ENCODE data around the gene EPHB1. TPM values are rescaled to one million over a fixed set of nuclear protein-coding genes. Genes with fewer than 3 reads are reported as not detected.

Gene EPHB1
- polyA plus RNA-seq, 1 experiment, result 0.11 TPM

GRCh38 chr3:134910026-134910425 is 115.0 kb downstream of the EPHB1 start:
- CTCF ChIA-PET, result no interaction called here
- TF ChIP-seq, protein P1, sequence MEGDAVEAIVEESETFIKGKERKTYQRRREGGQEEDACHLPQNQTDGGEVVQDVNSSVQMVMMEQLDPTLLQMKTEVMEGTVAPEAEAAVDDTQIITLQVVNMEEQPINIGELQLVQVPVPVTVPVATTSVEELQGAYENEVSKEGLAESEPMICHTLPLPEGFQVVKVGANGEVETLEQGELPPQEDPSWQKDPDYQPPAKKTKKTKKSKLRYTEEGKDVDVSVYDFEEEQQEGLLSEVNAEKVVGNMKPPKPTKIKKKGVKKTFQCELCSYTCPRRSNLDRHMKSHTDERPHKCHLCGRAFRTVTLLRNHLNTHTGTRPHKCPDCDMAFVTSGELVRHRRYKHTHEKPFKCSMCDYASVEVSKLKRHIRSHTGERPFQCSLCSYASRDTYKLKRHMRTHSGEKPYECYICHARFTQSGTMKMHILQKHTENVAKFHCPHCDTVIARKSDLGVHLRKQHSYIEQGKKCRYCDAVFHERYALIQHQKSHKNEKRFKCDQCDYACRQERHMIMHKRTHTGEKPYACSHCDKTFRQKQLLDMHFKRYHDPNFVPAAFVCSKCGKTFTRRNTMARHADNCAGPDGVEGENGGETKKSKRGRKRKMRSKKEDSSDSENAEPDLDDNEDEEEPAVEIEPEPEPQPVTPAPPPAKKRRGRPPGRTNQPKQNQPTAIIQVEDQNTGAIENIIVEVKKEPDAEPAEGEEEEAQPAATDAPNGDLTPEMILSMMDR (IDR thresholded peaks at IDR 0.05; ENCODE audit: low read depth, low read length), result no peak
- H3K27ac ChIP-seq (ENCODE audit: low read depth, low read length), result no peak overlapping the region
- no peaks in the 10 kb centered on the region for H3K27me3 ChIP-seq (ENCODE audit: control insufficient read depth, insufficient read depth, low read length)
- H3K9me3 ChIP-seq (ENCODE audit: control insufficient read depth, insufficient read depth, low read length), result no peaks in the 10 kb centered on the region
- no peak for DNase-seq (ENCODE audit: low read depth, low spot score)
- POLR2A ChIA-PET, result no interaction called here
- no peak overlapping the region for H3K4me3 ChIP-seq (ENCODE audit: low read depth, low read length)

- Histone ChIP-seq H3K27me3 (ENCODE audit: control insufficient read depth, insufficient read depth, low read length) (no peaks in the 10 kb centered on the region), H3K27ac (ENCODE audit: low read depth, low read length) (no peak overlapping the region), H3K4me3 (ENCODE audit: low read depth, low read length) (no peak overlapping the region), H3K9me3 (ENCODE audit: control insufficient read depth, insufficient read depth, low read length) (no peaks in the 10 kb centered on the region; the same call in 1 of the 2 replicates)
- ChIA-PET POLR2A (no interaction called here), CTCF (no interaction called here)
- no peak for DNase-seq (ENCODE audit: low read depth, low spot score)
- TF ChIP-seq, protein P1 (IDR thresholded peaks at IDR 0.05; ENCODE audit: low read depth, low read length), result no peak
Observed at GRCh38 chr3:134911586-134912548, 116.8 kb downstream of the EPHB1 start.

GRCh38 chr3:134916276-134916961 is 121.4 kb downstream of the EPHB1 start:
- TF ChIP-seq, protein P1 (IDR thresholded peaks at IDR 0.05; ENCODE audit: low read depth, low read length), result no peak

GRCh38 chr3:134917631-134918030 is 122.6 kb downstream of the EPHB1 start:
- ChIA-PET POLR2A (no interaction called here), CTCF (no interaction called here)
- Histone ChIP-seq H3K9me3 (ENCODE audit: control insufficient read depth, insufficient read depth, low read length) (no peaks in the 10 kb centered on the region; the same call in 1 of the 2 replicates), H3K4me3 (ENCODE audit: low read depth, low read length) (no peak overlapping the region), H3K27ac (ENCODE audit: low read depth, low read length) (no peak overlapping the region), H3K27me3 (ENCODE audit: control insufficient read depth, insufficient read depth, low read length) (no peaks in the 10 kb centered on the region)
- DNase-seq (ENCODE audit: low read depth, low spot score), result no peak
- TF ChIP-seq, protein P1 (IDR thresholded peaks at IDR 0.05; ENCODE audit: low read depth, low read length), result no peak

More at GRCh38 chr3:134916276-134916961, 121.4 kb downstream of the EPHB1 start:
- H3K27ac ChIP-seq (ENCODE audit: low read depth, low read length), result no peak overlapping the region
- H3K27me3 ChIP-seq (ENCODE audit: control insufficient read depth, insufficient read depth, low read length), result no peaks in the 10 kb centered on the region
- DNase-seq (ENCODE audit: low read depth, low spot score), result no peak
- H3K9me3 ChIP-seq (ENCODE audit: control insufficient read depth, insufficient read depth, low read length), result no peaks in the 10 kb centered on the region; the same call in 1 of the 2 replicates
- no peak overlapping the region for H3K4me3 ChIP-seq (ENCODE audit: low read depth, low read length)
- ChIA-PET POLR2A (no interaction called here), CTCF (no interaction called here)

DNA sequence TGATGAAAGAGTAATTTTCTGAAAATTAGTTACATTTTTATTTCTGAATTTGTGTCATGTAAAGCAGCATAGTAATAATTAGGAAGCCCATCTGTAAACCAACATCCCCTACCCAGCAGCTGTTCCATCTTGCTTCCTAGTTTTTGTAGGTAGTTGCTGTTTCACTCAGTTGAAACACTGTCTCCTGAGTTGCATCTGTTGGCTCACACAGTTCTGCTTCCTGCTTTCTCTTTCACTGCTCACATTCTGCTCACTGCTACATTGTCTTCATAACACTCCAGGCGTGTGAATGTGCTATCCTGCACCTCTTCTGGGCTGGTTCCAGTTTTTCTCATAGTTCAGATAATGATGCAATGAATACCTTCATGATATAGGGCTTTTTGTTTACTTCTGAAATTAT is 123.4 kb downstream of the EPHB1 start:
- DNase-seq (ENCODE audit: low read depth, low spot score), result no peak
- ChIA-PET CTCF (no interaction called here), POLR2A (no interaction called here)
- no peaks in the 10 kb centered on the region; the same call in 1 of the 2 replicates for H3K9me3 ChIP-seq (ENCODE audit: control insufficient read depth, insufficient read depth, low read length)
- H3K27me3 ChIP-seq (ENCODE audit: control insufficient read depth, insufficient read depth, low read length), result no peaks in the 10 kb centered on the region
- TF ChIP-seq, protein P1 (IDR thresholded peaks at IDR 0.05; ENCODE audit: low read depth, low read length), result no peak
- no peak overlapping the region for H3K27ac ChIP-seq (ENCODE audit: low read depth, low read length)
- no peak overlapping the region for H3K4me3 ChIP-seq (ENCODE audit: low read depth, low read length)
